HG03095 (cell line): Measurements from ENCODE around the gene CHST3.

Experiments
- ATAC-seq: cut with Tn5 transposase; IDR thresholded peaks from one replicate; pipeline ENCODE4 v1.9.1; 2021; ENCODE audit warnings: moderate library complexity; ENCODE audit not compliant: unreplicated experiment

Gene CHST3

GRCh38 chr10:72049969-72050781, 86.0 kb downstream of the CHST3 start:
- ATAC-seq, result no peak

DNA sequence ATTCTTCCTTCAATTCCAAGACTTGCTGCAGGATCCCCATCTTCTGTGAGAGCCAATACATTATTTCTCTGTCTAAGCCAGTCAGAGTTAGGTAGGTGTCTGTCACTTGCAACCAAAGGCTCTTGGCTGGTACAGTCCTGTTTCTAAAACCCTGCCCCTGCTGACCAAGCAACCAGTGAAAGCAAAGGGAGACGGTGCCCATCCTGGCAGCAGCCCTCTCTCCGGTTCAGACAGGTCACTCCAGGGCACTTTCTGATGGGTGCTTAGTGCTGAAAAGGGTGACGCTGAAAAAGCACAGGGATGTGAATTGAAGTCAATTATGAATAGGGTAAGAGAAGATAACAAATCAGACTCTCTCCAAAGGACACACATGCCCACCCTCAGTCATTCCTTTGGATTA, 86.7 kb downstream of the CHST3 start:
- no peak for ATAC-seq

GRCh38 chr10:72053690-72054089, 89.5 kb downstream of the CHST3 start:
- no peak for ATAC-seq

- no peak for ATAC-seq
These were observed 91.9 kb downstream of the CHST3 start for GRCh38 chr10:72056113-72056512.

DNA sequence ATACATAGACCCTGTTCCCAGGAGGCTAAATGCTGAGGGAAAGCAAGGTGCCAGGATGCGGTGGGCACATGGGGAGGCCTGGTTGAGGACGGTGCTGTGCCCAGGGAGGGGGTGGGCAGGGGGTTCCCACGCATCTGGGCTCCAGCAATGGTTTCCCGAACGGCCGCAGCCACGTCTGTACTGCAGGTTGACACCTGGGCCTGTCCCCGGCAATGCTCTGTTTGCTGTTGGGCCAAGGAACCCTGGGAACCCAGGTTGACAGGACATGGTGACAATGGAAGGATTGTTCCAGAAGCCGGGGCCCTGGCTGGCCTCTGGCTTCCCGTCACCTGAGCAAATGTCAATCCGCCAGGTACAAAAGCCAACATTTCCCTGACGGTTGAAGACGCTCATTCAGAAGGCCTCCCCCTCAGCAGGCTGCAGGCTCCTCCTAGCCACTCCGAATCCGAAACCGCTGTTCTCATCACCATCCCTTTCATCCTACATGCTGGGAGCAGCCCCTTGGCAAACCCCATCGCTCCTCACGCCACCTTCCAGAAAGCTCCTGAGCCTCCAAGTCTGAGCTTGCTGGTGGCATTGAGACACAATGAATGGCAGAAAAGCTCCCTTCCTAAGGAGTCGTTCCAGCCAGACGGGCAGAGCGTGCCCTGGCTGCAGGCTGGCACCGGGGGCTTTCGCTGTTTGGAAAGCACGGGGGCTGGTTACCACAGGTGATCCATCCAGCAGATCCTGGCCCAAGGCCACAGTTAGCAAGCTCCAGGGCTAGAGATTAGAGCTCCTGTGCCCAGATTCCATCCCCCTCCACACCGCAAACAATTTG, 92.9 kb downstream of the CHST3 start:
- no peak for ATAC-seq

DNA sequence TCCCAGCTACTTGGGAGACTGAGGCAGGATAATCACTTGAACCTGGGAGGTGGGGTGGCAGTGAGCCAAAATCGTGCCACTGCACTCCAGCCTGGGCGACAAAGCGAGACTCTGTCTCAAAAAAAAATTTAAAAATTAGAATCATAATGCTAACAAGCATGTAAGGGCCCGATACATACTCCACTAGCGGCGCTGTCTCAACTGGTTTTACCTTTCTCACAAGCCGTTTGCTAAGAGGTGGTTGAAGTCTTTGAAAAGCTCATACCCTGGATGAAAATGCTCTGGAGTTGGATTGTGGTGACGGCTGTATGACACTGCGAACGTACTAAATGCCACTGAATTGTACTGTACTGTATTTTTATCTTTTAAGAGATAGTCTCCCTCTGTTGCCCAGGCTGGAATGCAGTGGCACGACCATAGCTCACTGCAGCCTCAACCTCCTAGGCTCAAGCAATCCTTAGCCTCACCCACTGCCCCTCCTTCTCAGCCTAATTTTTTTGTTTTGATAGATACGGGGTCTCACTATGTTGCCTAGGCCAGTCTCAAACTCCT, 94.2 kb downstream of the CHST3 start:
- ATAC-seq, result no peak

DNA sequence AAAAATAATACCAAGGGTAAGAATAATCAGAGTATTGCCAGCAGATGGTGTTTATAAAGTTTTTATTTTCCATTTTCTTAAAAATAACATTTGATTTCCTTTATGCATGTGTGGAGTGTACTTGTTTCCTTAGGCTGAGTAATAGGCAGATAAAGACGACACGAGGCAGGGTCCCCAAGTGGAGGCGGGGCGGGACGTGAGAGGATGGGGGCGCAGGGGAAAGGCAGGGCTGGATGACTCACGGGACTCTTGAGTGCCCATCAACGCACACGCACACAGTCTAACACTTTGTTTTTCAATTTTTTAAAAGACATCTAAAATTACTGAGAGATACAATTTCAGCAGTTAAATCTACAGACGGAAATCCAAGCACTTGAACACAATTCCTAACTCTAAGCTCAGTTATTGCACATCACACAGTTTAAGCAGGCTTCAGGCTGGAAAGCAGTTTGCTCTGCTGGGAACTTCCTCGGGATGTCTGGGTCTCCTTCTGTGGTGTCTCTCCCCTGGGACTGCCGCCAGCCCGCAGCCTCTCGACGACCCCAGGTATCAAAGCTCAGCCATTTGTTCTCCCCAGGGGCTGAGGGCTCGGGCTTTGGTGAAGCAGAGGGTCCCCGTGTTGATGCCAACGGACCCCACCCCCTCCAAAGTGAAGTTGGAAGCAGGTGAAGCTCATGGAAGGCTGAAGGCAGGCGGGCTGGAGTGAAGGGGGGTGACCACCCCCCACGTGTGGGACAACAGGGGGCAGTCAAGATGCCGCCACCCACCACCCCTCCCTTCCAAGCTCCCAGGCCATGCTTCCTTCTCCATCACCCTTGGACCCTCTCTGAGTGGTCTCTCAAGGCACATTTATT, 95.0 kb downstream of the CHST3 start:
- ATAC-seq, result no peak

- no peak for ATAC-seq
These were observed 95.9 kb downstream of the CHST3 start for GRCh38 chr10:72059843-72060822.

GRCh38 chr10:72061491-72061890, 97.3 kb downstream of the CHST3 start:
- no peak for ATAC-seq

DNA sequence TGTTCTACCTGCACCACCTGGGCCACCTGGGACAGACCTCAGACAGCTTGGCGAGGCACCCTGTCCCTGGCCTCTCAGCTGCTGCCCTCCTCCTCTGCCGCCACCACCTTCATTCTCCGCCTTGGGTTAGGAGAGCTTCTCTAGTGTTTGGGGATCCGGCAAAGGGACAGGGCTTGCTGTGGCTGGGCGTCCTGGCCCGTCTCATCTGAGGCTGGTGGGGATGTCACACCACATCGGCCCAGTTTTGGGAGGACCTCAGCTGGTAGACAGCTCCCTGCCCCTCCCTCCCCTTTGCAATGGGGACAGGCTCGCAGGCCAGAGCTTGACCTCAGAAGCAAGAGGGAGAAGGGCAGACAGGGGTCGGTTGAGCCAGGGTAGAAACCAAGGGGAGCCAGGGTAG, 97.7 kb downstream of the CHST3 start:
- ATAC-seq, result no peak

DNA sequence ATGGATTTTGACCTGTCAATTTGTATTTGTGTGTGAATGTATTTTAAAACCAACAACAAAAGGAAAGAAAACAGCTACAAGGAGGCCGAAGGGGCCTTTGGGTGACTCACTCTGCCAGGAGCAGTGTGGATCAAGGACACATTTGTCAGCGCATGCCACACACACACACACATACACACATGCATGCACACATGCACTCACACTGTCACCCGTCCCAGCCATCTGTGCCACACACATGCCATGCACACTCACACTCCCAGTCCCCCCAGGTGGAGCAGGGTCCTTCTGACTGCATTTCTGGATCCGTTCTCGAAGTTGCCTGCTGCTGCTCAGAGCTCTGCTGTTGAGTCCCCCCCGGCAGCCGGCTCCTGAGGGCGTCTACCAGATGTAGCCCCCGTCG, 98.2 kb downstream of the CHST3 start:
- no peak for ATAC-seq
